SU-DHL-6 (cell line): ENCODE measurements around the gene SH3BP2.

Experiments
- H2AFZ ChIP-seq: fragments of 200-600 bp; sonication (generic); 2 replicates; pipeline ENCODE4 v1.6.1; 2014; ENCODE audit warnings: low read depth, mild to moderate bottlenecking, moderate library complexity, mixed read lengths, antibody characterized with exemption, low read length; ENCODE audit not compliant: severe bottlenecking
- H3F3A ChIP-seq: fragments of 200-600 bp; shearing (Covaris generic); 2 replicates; pipeline ENCODE4 v1.6.0; 2016; ENCODE audit warnings: antibody characterized with exemption, mild to moderate bottlenecking; ENCODE audit not compliant: insufficient read depth
- H3K27ac ChIP-seq: fragments of 200-600 bp; sonication (generic); 2 replicates; pipeline ENCODE4 v1.5.1; 2016; ENCODE audit warnings: low read depth, mild to moderate bottlenecking, low read length, moderate library complexity, mixed read lengths
- H3K27me3 ChIP-seq: fragments of 200-600 bp; sonication (generic), shearing (Covaris generic); 2 replicates; pipeline ENCODE4 v1.6.0; 2014; ENCODE audit warnings: mild to moderate bottlenecking, low read length
- H3K36me3 ChIP-seq: fragments of 200-600 bp; sonication (generic); 2 replicates; pipeline ENCODE4 v1.6.1; 2014; ENCODE audit warnings: mild to moderate bottlenecking, low read length, mixed read lengths
- H3K4me2 ChIP-seq: fragments of 300-600, 200-600 bp; shearing (Covaris generic), sonication (generic); 2 replicates; pipeline ENCODE4 v1.6.0; 2014; ENCODE audit warnings: low read length, low read depth, mild to moderate bottlenecking; ENCODE audit not compliant: poor library complexity, severe bottlenecking
- H3K4me3 ChIP-seq: fragments of 200-600 bp; sonication (generic); 2 replicates; pipeline ENCODE4 v1.5.1; 2014; ENCODE audit warnings: antibody characterized with exemption, low read length, mild to moderate bottlenecking, mixed read lengths; ENCODE audit not compliant: insufficient read depth, poor library complexity, severe bottlenecking
- H3K79me2 ChIP-seq: fragments of 200-600 bp; sonication (generic); 2 replicates; pipeline ENCODE4 v1.6.1; 2014; ENCODE audit warnings: mild to moderate bottlenecking, low read length, moderate library complexity; ENCODE audit not compliant: insufficient read depth
- H3K9ac ChIP-seq: fragments of 200-600 bp; sonication (generic); 2 replicates; pipeline ENCODE4 v1.7.0; 2014; ENCODE audit warnings: mild to moderate bottlenecking, low read length
- H3K9me2 ChIP-seq: fragments of 200-600 bp; sonication (generic); replicated peaks from 2 replicates; pipeline ENCODE4 v1.6.1; 2014; ENCODE audit warnings: low read length; ENCODE audit not compliant: insufficient read depth
- H3K9me3 ChIP-seq: fragments of 200-600 bp; sonication (generic); 2 replicates; pipeline ENCODE4 v1.6.1; 2014; ENCODE audit warnings: low read length, mixed read lengths; ENCODE audit not compliant: insufficient read depth
- H4K20me1 ChIP-seq: fragments of 200-600 bp; sonication (generic); 2 replicates; pipeline ENCODE4 v1.6.1; 2014; ENCODE audit warnings: low read depth, mild to moderate bottlenecking, antibody characterized with exemption, low read length, moderate library complexity, mixed read lengths
- EZH2phosphoT487 ChIP-seq: fragments of 200-600 bp; sonication (generic), shearing (Covaris generic); conservative IDR thresholded peaks from 2 replicates; pipeline ENCODE4 v1.6.1; 2018; ENCODE audit warnings: mild to moderate bottlenecking, antibody characterized with exemption, low read length, moderate library complexity, mixed read lengths
- TF ChIP-seq, protein P1 (sequence below): fragments of 200-600 bp; sonication (generic); IDR thresholded peaks from one replicate; pipeline ENCODE4 v1.5.1; 2017; ENCODE audit warnings: antibody characterized with exemption, mild to moderate bottlenecking, low read length, moderate library complexity; ENCODE audit not compliant: insufficient read depth, poor library complexity, severe bottlenecking

Gene SH3BP2

DNA sequence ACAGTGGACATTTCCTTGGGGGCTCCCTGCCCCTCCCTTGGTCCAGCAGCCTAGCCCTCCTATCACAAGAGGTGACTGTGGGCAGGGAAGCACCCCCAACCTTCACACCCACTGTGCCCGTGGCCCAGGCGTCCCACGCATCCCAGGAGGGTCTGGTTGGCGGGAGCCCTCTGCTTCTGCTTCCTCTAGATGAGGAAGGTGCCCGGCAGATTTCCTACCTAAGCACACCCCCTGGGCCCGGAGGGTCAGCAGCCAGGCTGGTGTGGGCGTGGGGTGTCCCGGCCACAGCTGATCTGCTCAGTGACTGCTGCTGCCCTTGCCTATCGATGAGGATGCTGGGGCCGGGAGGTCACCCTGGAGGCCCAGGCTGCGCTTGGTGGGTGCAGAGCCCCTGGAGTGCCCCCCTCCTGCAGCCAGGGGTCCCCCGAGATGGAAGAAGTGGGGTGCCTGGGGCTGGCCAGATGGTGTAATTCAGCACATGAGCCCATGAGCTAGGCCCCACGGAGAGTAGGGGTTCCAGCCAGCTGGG lies 12.2 kb downstream of the SH3BP2 start:
- Histone ChIP-seq H3K27me3 (no peaks in the 10 kb centered on the region), H3K9me2 (no peaks in the 10 kb centered on the region), H4K20me1 (no peaks in the 10 kb centered on the region), H2AFZ (no peak overlapping the region), H3K27ac (no peak overlapping the region), H3K4me2 (no peak overlapping the region), H3K9me3 (no peaks in the 10 kb centered on the region), H3K9ac (no peak overlapping the region), H3K79me2 (no peaks in the 10 kb centered on the region), H3K36me3 (no peaks in the 10 kb centered on the region), H3F3A (no peaks in the 10 kb centered on the region), H3K4me3 (no peak overlapping the region)
- TF ChIP-seq EZH2phosphoT487 = no peak

DNA sequence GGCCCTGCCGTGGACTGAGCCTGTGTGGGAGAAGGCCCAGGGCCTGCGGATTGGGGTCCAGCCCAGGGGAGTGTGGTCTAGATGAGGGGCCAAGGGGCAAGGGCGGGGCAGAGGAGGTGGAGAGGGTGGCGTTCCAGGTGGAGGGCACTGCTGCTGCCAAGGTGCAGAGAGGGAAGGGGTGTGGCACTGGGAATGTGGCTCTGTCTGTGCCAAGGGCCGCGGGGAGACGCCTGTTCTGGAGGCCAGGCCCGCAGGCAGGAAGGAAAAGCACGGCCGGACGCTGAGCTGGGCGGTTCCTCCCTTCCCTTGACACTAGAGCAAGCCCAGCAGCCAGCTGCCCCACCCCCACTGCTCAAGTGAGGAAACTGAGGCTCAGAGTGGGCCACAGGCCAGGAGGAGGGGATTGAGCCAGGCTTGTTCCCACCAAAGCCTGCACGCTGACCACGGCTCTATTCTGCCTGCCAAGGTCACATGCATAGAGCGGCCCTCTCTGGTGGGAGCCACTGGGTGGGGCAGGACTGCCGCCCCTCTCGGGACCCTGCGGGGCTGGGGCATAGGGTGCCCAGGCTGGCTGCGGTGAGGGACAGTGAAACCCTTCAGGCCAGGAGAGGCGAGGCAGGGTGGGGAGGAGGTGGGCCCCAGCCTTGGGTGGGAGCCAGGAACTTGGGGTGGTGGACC lies 13.0 kb downstream of the SH3BP2 start:
- H2AFZ ChIP-seq = no peak overlapping the region
- no peak overlapping the region for H3K4me3 ChIP-seq
- H3K27me3 ChIP-seq = no peaks in the 10 kb centered on the region
- no peaks in the 10 kb centered on the region for H3K79me2 ChIP-seq
- no peaks in the 10 kb centered on the region for H3F3A ChIP-seq
- no peaks in the 10 kb centered on the region for H3K9me3 ChIP-seq
- no peaks in the 10 kb centered on the region for H3K36me3 ChIP-seq
- H4K20me1 ChIP-seq = no peaks in the 10 kb centered on the region
- H3K9ac ChIP-seq = no peak overlapping the region
- no peak overlapping the region for H3K27ac ChIP-seq
- TF ChIP-seq EZH2phosphoT487 = no peak
- TF ChIP-seq, protein P1, sequence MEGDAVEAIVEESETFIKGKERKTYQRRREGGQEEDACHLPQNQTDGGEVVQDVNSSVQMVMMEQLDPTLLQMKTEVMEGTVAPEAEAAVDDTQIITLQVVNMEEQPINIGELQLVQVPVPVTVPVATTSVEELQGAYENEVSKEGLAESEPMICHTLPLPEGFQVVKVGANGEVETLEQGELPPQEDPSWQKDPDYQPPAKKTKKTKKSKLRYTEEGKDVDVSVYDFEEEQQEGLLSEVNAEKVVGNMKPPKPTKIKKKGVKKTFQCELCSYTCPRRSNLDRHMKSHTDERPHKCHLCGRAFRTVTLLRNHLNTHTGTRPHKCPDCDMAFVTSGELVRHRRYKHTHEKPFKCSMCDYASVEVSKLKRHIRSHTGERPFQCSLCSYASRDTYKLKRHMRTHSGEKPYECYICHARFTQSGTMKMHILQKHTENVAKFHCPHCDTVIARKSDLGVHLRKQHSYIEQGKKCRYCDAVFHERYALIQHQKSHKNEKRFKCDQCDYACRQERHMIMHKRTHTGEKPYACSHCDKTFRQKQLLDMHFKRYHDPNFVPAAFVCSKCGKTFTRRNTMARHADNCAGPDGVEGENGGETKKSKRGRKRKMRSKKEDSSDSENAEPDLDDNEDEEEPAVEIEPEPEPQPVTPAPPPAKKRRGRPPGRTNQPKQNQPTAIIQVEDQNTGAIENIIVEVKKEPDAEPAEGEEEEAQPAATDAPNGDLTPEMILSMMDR = no peak
- H3K9me2 ChIP-seq = no peaks in the 10 kb centered on the region
- H3K4me2 ChIP-seq = no peak overlapping the region

DNA sequence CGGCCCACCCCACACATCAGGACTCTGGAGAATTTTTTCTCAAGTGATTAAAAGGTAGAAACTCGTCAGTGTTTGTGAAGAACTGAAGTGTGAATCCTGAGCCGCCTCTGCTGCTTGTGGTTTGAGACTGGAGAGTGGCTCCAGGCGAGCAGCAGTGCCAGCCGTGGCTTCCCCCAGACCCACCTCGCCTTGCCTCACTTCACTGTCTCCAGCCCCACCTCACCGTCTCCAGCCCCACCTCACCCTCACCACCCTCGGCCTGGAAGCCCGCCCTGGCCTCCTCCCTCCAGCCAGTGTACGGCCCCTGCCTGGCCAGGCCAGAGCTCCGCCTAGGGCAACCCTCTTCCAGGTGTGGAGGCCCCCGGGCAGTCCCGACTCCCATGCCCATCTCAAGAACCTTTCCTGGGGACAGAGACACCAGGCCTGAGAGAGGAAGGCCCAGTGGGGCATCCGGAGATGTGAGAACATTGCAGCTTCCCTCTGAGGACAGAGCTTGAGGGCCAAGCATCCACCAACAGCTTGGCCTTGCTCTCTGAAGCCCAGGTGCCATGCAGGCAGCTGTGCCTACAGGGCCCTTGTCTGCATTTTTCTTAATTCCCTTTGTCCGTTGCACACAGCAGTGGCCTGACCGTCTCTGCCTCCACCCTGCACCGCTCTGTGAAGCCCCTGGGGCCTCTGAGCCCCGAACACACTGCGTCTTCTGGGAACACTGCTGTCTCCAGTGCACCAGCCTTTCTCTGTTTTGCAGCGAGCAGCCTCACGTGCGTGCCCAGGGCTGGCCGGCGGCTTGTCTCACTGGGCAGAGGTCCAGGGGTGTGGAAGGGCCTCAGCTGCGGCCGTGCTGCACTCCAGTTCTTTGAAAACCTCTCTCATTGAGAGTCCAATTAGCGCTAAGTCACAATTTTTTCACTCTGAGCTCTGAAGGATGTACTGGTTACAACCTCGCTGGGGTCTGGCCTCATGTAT lies 13.8 kb downstream of the SH3BP2 start:
- no peaks in the 10 kb centered on the region for H3F3A ChIP-seq
- H3K9me3 ChIP-seq = no peaks in the 10 kb centered on the region
- no peaks in the 10 kb centered on the region for H3K79me2 ChIP-seq
- H2AFZ ChIP-seq = no peak overlapping the region
- TF ChIP-seq, protein P1 = no peak
- no peak for TF ChIP-seq EZH2phosphoT487
- no peaks in the 10 kb centered on the region for H3K27me3 ChIP-seq
- H3K27ac ChIP-seq = no peak overlapping the region
- no peak overlapping the region for H3K9ac ChIP-seq
- no peaks in the 10 kb centered on the region for H3K36me3 ChIP-seq
- no peaks in the 10 kb centered on the region for H3K9me2 ChIP-seq
- no peak overlapping the region for H3K4me3 ChIP-seq
- H4K20me1 ChIP-seq = no peaks in the 10 kb centered on the region
- no peak overlapping the region for H3K4me2 ChIP-seq
